Measurements from ENCODE around the gene NSF.
"Not testable (repeated sequence)": the region's sequence is repeated elsewhere in the genome, so short reads cannot be mapped to it uniquely, and the experiment has no call there.

- not testable (repeated sequence) for TF ChIP-seq CTCF, POLR2A (IDR thresholded peaks at IDR 0.05)
These were observed 69.2 kb downstream of the NSF start for GRCh38 chr17:46659702-46660101.
